Ishikawa (cell line): ENCODE data around the gene MRPS15.

Experiments used
- EP300 ChIP-seq: IDR thresholded peaks from 2 replicates; pipeline ENCODE4 v1.6.1; 2012; ENCODE audit warnings: borderline replicate concordance
- TEAD4 ChIP-seq: IDR thresholded peaks from 2 replicates; pipeline ENCODE4 v1.6.1; 2012
- YY1 ChIP-seq: IDR thresholded peaks from 2 replicates; pipeline ENCODE4 v1.6.1; 2012; ENCODE audit warnings: low read depth
- TF ChIP-seq, protein P1 (sequence below): IDR thresholded peaks from 2 replicates; pipeline ENCODE4 v1.6.1; 2012; ENCODE audit warnings: low read depth, mild to moderate bottlenecking

- TF ChIP-seq, protein P1, sequence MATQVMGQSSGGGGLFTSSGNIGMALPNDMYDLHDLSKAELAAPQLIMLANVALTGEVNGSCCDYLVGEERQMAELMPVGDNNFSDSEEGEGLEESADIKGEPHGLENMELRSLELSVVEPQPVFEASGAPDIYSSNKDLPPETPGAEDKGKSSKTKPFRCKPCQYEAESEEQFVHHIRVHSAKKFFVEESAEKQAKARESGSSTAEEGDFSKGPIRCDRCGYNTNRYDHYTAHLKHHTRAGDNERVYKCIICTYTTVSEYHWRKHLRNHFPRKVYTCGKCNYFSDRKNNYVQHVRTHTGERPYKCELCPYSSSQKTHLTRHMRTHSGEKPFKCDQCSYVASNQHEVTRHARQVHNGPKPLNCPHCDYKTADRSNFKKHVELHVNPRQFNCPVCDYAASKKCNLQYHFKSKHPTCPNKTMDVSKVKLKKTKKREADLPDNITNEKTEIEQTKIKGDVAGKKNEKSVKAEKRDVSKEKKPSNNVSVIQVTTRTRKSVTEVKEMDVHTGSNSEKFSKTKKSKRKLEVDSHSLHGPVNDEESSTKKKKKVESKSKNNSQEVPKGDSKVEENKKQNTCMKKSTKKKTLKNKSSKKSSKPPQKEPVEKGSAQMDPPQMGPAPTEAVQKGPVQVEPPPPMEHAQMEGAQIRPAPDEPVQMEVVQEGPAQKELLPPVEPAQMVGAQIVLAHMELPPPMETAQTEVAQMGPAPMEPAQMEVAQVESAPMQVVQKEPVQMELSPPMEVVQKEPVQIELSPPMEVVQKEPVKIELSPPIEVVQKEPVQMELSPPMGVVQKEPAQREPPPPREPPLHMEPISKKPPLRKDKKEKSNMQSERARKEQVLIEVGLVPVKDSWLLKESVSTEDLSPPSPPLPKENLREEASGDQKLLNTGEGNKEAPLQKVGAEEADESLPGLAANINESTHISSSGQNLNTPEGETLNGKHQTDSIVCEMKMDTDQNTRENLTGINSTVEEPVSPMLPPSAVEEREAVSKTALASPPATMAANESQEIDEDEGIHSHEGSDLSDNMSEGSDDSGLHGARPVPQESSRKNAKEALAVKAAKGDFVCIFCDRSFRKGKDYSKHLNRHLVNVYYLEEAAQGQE: no peak
- TF ChIP-seq EP300 (no peak), YY1 (no peak), TEAD4 (no peak)
These were observed 18.7 kb upstream of the MRPS15 start, which contains the start of gene CSF3R for GRCh38 chr1:36482724-36483388.
